Stimulated activated CD8-positive, alpha-beta memory T cell treated with anti-CD3 and anti-CD28 coated beads, Interleukin-7, amount 100 ng/mL, for 48 hours (primary cell): Measurements from ENCODE around the gene POLR3C.
"Not testable (repeated sequence)": the region's sequence is repeated elsewhere in the genome, so short reads cannot be mapped to it uniquely, and the experiment has no call there.

ENCODE experiments used
- DNase-seq, 2 donors: peaks; one replicate each; pipeline ENCODE4 v3.0.0-alpha.2; 2020; ENCODE audit warnings: low read depth in 1 of 2; ENCODE audit errors: extremely low read depth in 1 of 2

The POLR3C gene

GRCh38 chr1:145818095-145818494 is 5.9 kb upstream of the POLR3C start:
- DNase-seq = not testable (repeated sequence)

GRCh38 chr1:145822779-145823331 is 1.1 kb upstream of the POLR3C start:
- not testable (repeated sequence) for DNase-seq

- no peak for DNase-seq
Measured at GRCh38 chr1:145824499-145824842, 471 bp downstream of the POLR3C start.

- DNase-seq = no peak
Measured at GRCh38 chr1:145826030-145826429, 2.0 kb downstream of the POLR3C start.

- DNase-seq = no peak
Measured at GRCh38 chr1:145827966-145828365, 4.0 kb downstream of the POLR3C start.

- DNase-seq = no peak
Measured at GRCh38 chr1:145828367-145829026, 4.5 kb downstream of the POLR3C start.

GRCh38 chr1:145830810-145831209 is 6.8 kb downstream of the POLR3C start:
- not testable (repeated sequence) for DNase-seq

- DNase-seq = no peak
Measured at GRCh38 chr1:145837656-145838055, 13.7 kb downstream of the POLR3C start.

GRCh38 chr1:145843031-145843430 is 19.0 kb downstream of the POLR3C start:
- no peak for DNase-seq

GRCh38 chr1:145845144-145845513 is 21.1 kb downstream of the POLR3C start:
- DNase-seq = no peak

- peak; percentile 55 to 57 for DNase-seq
Measured at GRCh38 chr1:145845514-145846161, 21.6 kb downstream of the POLR3C start, which contains the start of gene NUDT17. NUDT17 (plus strand) TSS chr1:145845630; CDS start chr1:145845641, 11 bp downstream.

- no peak for DNase-seq
Measured at GRCh38 chr1:145846201-145846612, 22.2 kb downstream of the POLR3C start.

GRCh38 chr1:145847827-145848226 is 23.8 kb downstream of the POLR3C start:
- no peak for DNase-seq

- DNase-seq = no peak
Measured at GRCh38 chr1:145849356-145850160, 25.6 kb downstream of the POLR3C start.

GRCh38 chr1:145855426-145855948 is 31.5 kb downstream of the POLR3C start:
- DNase-seq = no peak

- no peak for DNase-seq
Measured at GRCh38 chr1:145857170-145857569, 33.2 kb downstream of the POLR3C start.

- DNase-seq = peak in 1 of 2 donors; percentile 48
Measured at GRCh38 chr1:145858238-145858900, 34.4 kb downstream of the POLR3C start.

- peak; percentile 81 to 91 for DNase-seq
Measured at GRCh38 chr1:145858901-145859490, 35.0 kb downstream of the POLR3C start, which contains the start of gene PIAS3. PIAS3 (minus strand) TSS chr1:145859081; CDS start chr1:145858990, 91 bp downstream.

- peak; percentile 62 to 75 for DNase-seq
Measured at GRCh38 chr1:145859491-145860023, 35.6 kb downstream of the POLR3C start.
